ENCODE results near the gene SPATA20. TPM values are rescaled to one million over a fixed set of nuclear protein-coding genes. Genes with fewer than 3 reads are reported as not detected.

SPATA20 gene
- total RNA-seq, 2 experiments from 2014 or later = 7.9 to 8.3 TPM

DNA sequence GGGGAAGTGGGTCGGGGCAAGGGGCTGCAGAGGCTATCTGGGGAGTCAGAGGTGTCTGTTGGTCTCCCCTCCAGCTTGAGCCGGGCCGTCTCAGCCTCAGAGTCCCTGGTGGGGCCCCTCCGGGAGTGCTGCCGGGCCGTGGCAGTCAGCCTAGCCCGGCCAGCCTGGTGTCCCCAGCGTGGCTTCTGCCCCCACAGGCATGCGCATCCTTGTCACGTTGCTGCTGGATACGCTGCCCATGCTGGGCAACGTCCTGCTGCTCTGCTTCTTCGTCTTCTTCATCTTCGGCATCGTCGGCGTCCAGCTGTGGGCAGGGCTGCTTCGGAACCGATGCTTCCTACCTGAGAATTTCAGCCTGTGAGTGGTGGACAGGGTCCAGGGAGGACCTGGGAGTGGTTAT, 24.7 kb downstream of the SPATA20 start:
- CTCF ChIA-PET (ENCODE audit: unreplicated experiment) = no interaction called here
- no peaks in the 10 kb centered on the region for H3K36me3 ChIP-seq (ENCODE audit: insufficient read depth, low read length)
- H3K9me3 ChIP-seq (ENCODE audit: low read length) = no peaks in the 10 kb centered on the region
- DNase-seq (ENCODE audit: low spot score) = no peak
- no peaks in the 10 kb centered on the region for H3K9me2 ChIP-seq (ENCODE audit: insufficient read depth, low read length)
- POLR2A ChIA-PET = no interaction called here
- TF ChIP-seq EZH2phosphoT487 (IDR thresholded peaks at IDR 0.05; ENCODE audit: borderline replicate concordance, low read depth, low read length) = no peak
- TF ChIP-seq, protein P1, sequence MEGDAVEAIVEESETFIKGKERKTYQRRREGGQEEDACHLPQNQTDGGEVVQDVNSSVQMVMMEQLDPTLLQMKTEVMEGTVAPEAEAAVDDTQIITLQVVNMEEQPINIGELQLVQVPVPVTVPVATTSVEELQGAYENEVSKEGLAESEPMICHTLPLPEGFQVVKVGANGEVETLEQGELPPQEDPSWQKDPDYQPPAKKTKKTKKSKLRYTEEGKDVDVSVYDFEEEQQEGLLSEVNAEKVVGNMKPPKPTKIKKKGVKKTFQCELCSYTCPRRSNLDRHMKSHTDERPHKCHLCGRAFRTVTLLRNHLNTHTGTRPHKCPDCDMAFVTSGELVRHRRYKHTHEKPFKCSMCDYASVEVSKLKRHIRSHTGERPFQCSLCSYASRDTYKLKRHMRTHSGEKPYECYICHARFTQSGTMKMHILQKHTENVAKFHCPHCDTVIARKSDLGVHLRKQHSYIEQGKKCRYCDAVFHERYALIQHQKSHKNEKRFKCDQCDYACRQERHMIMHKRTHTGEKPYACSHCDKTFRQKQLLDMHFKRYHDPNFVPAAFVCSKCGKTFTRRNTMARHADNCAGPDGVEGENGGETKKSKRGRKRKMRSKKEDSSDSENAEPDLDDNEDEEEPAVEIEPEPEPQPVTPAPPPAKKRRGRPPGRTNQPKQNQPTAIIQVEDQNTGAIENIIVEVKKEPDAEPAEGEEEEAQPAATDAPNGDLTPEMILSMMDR (conservative IDR thresholded peaks at IDR 0.05; ENCODE audit: low read length) = no peak
- H3K4me3 ChIP-seq (ENCODE audit: low read depth, low read length, poor library complexity, severe bottlenecking) = no peak overlapping the region
- H3K79me2 ChIP-seq (ENCODE audit: insufficient read depth, low read depth, low read length) = no peaks in the 10 kb centered on the region
- H3K4me1 ChIP-seq (ENCODE audit: insufficient read depth, low read length, poor library complexity, severe bottlenecking) = no peaks in the 10 kb centered on the region
- H2AFZ ChIP-seq (ENCODE audit: low read length) = no peak overlapping the region
- H3K4me2 ChIP-seq (ENCODE audit: low read length) = no peak overlapping the region
- intact Hi-C loops (cut with micrococcal nuclease; ENCODE audit: unreplicated experiment) = no loop called here
- no peak overlapping the region for H3K27ac ChIP-seq (ENCODE audit: low read depth, low read length, poor library complexity, severe bottlenecking)
- no peaks in the 10 kb centered on the region for H4K20me1 ChIP-seq (ENCODE audit: insufficient read depth, low read length)
- no TSS peak for BruUV-seq (replicated peaks)

- no peak for DNase-seq (ENCODE audit: low spot score)
Observed at GRCh38 chr17:50572541-50572940, 25.6 kb downstream of the SPATA20 start.

DNA sequence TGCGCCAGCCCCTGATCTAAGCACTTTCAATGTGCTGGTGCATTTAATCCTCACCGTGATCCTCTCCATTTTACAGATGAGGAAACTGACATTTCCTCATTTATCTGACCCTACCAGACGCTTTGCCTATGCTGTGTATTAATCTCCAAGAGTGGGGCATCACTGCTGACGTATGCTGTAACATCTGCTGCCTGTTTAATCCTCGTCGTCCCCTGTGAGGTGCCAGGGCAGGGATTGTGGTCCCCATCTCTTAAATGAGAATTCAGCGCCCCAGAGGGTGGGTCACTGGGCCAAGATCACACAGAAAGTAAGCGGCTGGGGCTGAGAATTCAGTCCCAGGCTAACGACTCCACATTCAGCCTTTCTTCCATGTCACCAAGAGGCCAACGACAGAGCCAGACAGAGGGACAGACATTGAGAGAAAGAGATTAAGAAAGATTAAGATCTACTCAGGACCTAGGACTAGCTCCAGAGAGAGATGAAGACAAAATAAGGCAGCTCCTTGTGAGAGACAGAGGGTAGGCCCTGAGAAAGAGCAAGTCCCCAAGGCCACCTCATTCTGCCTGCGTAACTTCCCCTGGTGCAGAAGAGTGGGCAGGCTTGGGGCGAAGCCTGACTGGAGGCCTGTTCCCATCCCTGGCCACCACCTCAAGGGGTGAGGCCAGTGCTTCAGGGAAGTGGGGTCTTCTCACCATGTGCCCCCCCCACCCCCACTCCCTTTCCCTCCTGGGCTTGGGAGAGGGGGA, 27.1 kb downstream of the SPATA20 start:
- no peak for DNase-seq (ENCODE audit: low spot score)
- Histone ChIP-seq H3K9me3 (ENCODE audit: low read length) (no peaks in the 10 kb centered on the region), H3K4me2 (ENCODE audit: low read length) (no peak overlapping the region), H3K4me3 (ENCODE audit: low read depth, low read length, poor library complexity, severe bottlenecking) (no peak overlapping the region), H3K4me1 (ENCODE audit: insufficient read depth, low read length, poor library complexity, severe bottlenecking) (no peaks in the 10 kb centered on the region), H3K36me3 (ENCODE audit: insufficient read depth, low read length) (no peaks in the 10 kb centered on the region), H3K9me2 (ENCODE audit: insufficient read depth, low read length) (no peaks in the 10 kb centered on the region), H2AFZ (ENCODE audit: low read length) (no peak overlapping the region), H3K27ac (ENCODE audit: low read depth, low read length, poor library complexity, severe bottlenecking) (no peak overlapping the region), H3K79me2 (ENCODE audit: insufficient read depth, low read depth, low read length) (no peaks in the 10 kb centered on the region), H4K20me1 (ENCODE audit: insufficient read depth, low read length) (no peaks in the 10 kb centered on the region)
- ChIA-PET CTCF (ENCODE audit: unreplicated experiment) (no interaction called here), POLR2A (no interaction called here)
- no TSS peak for BruUV-seq (replicated peaks)
- no peak for TF ChIP-seq EZH2phosphoT487 (IDR thresholded peaks at IDR 0.05; ENCODE audit: borderline replicate concordance, low read depth, low read length)
- TF ChIP-seq, protein P1 (conservative IDR thresholded peaks at IDR 0.05; ENCODE audit: low read length) = no peak
- intact Hi-C loops (cut with micrococcal nuclease; ENCODE audit: unreplicated experiment) = no loop called here

More at GRCh38 chr17:50572541-50572940, 25.6 kb downstream of the SPATA20 start:
- Histone ChIP-seq H3K4me2 (ENCODE audit: low read length) (no peak overlapping the region), H3K9me2 (ENCODE audit: insufficient read depth, low read length) (no peaks in the 10 kb centered on the region), H2AFZ (ENCODE audit: low read length) (no peak overlapping the region), H3K4me1 (ENCODE audit: insufficient read depth, low read length, poor library complexity, severe bottlenecking) (no peaks in the 10 kb centered on the region), H4K20me1 (ENCODE audit: insufficient read depth, low read length) (no peaks in the 10 kb centered on the region), H3K36me3 (ENCODE audit: insufficient read depth, low read length) (no peaks in the 10 kb centered on the region), H3K79me2 (ENCODE audit: insufficient read depth, low read depth, low read length) (no peaks in the 10 kb centered on the region), H3K4me3 (ENCODE audit: low read depth, low read length, poor library complexity, severe bottlenecking) (no peak overlapping the region), H3K27ac (ENCODE audit: low read depth, low read length, poor library complexity, severe bottlenecking) (no peak overlapping the region), H3K9me3 (ENCODE audit: low read length) (no peaks in the 10 kb centered on the region)
- TF ChIP-seq, protein P1 (conservative IDR thresholded peaks at IDR 0.05; ENCODE audit: low read length) = no peak
- no peak for TF ChIP-seq EZH2phosphoT487 (IDR thresholded peaks at IDR 0.05; ENCODE audit: borderline replicate concordance, low read depth, low read length)
- POLR2A ChIA-PET = no interaction called here
- BruUV-seq (replicated peaks) = no TSS peak
- intact Hi-C loops (cut with micrococcal nuclease; ENCODE audit: unreplicated experiment) = no loop called here
- CTCF ChIA-PET (ENCODE audit: unreplicated experiment) = no interaction called here

Data from OCI-LY7 (cell line).